LNCaP clone FGC (cell line): ENCODE data around the gene CACNA1C.
"Not testable (repeated sequence)": the region's sequence is repeated elsewhere in the genome, so short reads cannot be mapped to it uniquely, and the experiment has no call there.

Source experiments
- DNase-seq: peaks from one replicate; pipeline ENCODE4 v3.0.0-alpha.2; 2011; ENCODE audit warnings: low read depth
- H3K4me3 ChIP-seq: 2 replicates; pipeline ENCODE4 v1.5.1; 2011; ENCODE audit warnings: mild to moderate bottlenecking, low read depth, low read length, control low read depth
- CTCF ChIP-seq: IDR thresholded peaks from 2 replicates; pipeline ENCODE4 v1.5.1; 2012; ENCODE audit warnings: mild to moderate bottlenecking; ENCODE audit not compliant: control insufficient read depth, insufficient read depth; ENCODE audit errors: extremely low read depth

The CACNA1C gene

GRCh38 chr12:2098852-2099251 lies 46.1 kb downstream of the CACNA1C start:
- no peak overlapping the region for H3K4me3 ChIP-seq
- no peak for TF ChIP-seq CTCF
- DNase-seq: no peak

GRCh38 chr12:2099595-2099994 lies 46.8 kb downstream of the CACNA1C start:
- TF ChIP-seq CTCF: no peak
- no peak for DNase-seq

GRCh38 chr12:2101359-2101758 lies 48.6 kb downstream of the CACNA1C start:
- DNase-seq: no peak
- no peak for TF ChIP-seq CTCF
- no peak overlapping the region for H3K4me3 ChIP-seq

More at GRCh38 chr12:2099595-2099994, 46.8 kb downstream of the CACNA1C start:
- no peak overlapping the region for H3K4me3 ChIP-seq

- DNase-seq: no peak
- no peak for TF ChIP-seq CTCF
- H3K4me3 ChIP-seq: no peak overlapping the region
Observed at GRCh38 chr12:2101771-2102170, 49.0 kb downstream of the CACNA1C start.

- H3K4me3 ChIP-seq, DNase-seq: not testable (repeated sequence)
Observed at GRCh38 chr12:2102736-2103135, 49.9 kb downstream of the CACNA1C start.

- DNase-seq, H3K4me3 ChIP-seq: not testable (repeated sequence)
Observed at GRCh38 chr12:2105387-2105786, 52.6 kb downstream of the CACNA1C start.

- TF ChIP-seq CTCF: no peak
- H3K4me3 ChIP-seq: no peak overlapping the region
- no peak for DNase-seq
Observed at GRCh38 chr12:2108166-2108565, 55.4 kb downstream of the CACNA1C start.

GRCh38 chr12:2108975-2109671 lies 56.3 kb downstream of the CACNA1C start:
- no peak overlapping the region for H3K4me3 ChIP-seq
- no peak for TF ChIP-seq CTCF
- DNase-seq: no peak
